Stimulated activated CD4-positive, alpha-beta T cell treated with anti-CD3 and anti-CD28 coated beads, TNF-alpha, amount 100 ng/mL, for 1 hour (primary cell): ENCODE data around the gene DDX31.
"Not testable (repeated sequence)": the region's sequence is repeated elsewhere in the genome, so short reads cannot be mapped to it uniquely, and the experiment has no call there.

Source experiments
- DNase-seq, 3 donors: peaks; one replicate each; pipeline ENCODE4 v3.0.0-alpha.2; 2020; ENCODE audit warnings: low read depth in 3 of 3, low spot score in 1 of 3

The DDX31 gene

DNA sequence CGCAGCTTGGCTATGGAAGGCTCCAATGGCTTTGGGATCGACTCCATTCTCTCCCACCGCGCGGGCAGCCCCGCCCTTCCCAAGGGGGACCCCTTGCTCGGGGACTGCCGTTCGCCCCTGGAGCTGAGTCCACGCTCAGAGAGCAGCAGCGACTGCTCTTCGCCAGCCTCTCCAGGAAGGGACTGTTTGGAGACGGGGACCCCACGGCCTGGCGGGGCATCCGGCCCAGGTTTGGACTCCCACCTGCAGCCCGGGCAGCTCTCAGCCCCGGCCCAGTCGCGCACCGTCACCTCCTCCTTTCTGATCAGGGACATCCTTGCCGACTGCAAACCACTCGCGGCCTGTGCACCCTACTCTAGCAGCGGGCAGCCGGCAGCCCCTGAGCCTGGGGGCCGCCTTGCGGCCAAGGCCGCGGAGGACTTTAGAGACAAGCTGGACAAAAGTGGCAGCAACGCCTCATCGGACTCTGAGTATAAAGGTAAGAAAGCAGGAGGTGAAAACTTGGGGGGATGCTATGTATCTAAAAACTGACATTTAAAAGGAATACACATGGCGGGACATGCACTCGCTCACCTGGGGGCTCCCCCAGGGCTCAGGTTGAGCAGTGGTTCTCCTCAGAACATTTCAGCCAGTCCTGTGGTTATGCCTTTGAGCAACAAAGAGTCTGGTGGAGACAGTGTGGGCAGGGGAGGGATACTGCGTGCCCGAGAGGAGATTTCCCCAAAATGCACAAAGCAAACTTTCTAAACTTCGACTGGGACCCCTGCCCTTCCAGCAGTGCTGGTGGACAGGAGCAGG, 86.8 kb downstream of the DDX31 start:
- no peak for DNase-seq

DNA sequence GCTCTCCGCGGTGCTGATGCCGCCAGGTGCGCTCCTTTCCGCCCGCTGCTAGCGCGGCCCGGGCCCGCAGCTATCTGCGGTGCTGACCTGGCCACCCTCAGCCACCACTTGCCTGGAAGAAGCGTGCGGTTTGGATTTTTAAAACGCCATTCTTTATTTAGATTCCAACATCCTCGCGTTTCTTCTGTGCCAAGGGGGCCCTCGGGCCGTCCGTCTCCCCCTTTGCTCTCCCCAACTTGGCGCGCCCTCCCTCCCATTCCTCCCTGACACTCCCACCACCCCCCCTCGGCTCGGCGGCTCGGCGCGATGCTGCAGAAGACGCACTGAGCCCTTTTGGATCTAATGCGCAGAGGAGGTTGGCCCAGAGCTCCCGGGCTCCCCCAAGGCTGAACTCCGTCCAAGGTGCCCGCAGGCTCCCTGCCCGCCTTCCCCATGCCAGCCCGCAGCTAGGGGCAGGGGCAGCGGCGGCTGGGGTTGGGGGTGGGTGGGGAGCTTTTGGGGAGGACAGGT, 87.5 kb downstream of the DDX31 start, which contains the start of gene BARHL1:
BARHL1 (plus strand) TSS at position 331 of the 510 bp plus-strand sequence. CDS start 192 bp downstream, outside the sequence.
- no peak for DNase-seq

- DNase-seq, result no peak
Observed at GRCh38 chr9:132579427-132579798, 90.4 kb downstream of the DDX31 start.

DNA sequence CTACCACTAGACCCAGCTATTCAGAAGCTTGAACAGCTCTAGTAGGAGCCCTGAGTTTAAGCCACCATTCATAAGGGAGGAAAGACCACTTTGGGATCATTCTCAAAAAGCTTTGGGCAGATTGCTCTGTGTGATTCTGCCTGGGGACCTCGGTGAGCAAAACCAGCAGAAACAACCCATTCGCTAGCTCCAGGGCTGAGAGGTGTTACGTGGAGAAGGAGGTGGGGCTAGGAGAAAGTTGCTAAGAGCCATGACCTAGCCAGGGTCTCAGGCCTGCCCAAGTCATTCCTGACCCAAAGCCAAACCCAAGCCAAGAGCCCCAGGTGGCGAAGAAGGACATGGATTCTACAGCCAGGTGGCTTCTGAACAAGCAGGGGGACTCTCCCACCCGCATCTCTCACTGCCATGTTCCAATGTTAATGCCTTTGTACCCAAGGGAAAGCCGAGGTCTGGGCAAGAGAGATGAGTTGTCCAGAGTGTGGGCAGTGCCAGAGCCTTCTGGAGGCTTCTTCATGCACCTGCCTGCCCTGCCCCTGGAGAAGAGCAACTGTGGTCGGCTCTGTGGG, 91.3 kb downstream of the DDX31 start:
- DNase-seq, result no peak

DNA sequence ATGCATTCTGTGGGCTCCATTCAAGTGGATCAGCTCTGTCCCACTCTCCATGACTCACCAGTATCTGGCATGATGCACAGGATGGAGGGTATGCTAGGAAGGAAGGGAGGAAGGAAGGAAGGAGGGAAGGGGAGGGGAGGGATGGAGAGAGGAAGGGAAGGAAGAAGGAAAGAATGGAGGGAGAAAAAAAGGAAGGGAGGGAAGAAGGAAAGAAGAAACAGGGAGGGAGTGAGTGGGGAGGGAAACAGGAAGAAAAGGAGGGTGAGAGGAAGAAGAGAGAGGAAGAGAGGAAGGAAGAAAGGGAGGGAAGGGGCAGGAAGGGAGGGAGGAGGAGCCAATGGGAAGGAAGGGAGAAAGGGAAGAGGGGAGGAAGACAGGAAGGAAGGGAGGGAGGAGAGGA, 92.7 kb downstream of the DDX31 start:
- DNase-seq, result no peak

- DNase-seq, result no peak
Observed at GRCh38 chr9:132575811-132576210, 94.0 kb downstream of the DDX31 start.

GRCh38 chr9:132575005-132575609, 94.7 kb downstream of the DDX31 start:
- no peak for DNase-seq

GRCh38 chr9:132572921-132573320, 96.9 kb downstream of the DDX31 start:
- DNase-seq, result no peak

- no peak for DNase-seq
Observed at GRCh38 chr9:132571806-132572600, 97.8 kb downstream of the DDX31 start.

GRCh38 chr9:132568787-132569186, 101.0 kb downstream of the DDX31 start:
- not testable (repeated sequence) for DNase-seq

DNA sequence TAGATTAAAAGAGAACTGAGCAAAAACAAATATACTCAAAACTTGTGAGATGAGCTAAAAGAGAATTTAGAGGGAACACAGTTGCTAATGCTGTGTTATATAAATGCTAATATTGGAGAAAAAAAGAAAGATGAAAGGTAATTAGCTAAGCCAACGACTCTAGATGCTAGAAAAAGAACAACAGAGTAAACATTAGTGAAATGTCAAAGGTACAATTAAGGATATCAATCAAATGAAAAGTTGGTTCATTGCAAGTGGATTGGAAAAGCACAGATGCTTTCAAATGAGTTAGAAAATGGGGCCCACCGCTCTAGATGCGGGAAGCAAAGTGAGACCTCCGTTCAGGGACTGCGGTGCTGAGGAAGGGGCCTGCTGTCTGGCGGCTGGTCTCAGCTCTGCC, 105.3 kb downstream of the DDX31 start:
- no peak for DNase-seq

DNA sequence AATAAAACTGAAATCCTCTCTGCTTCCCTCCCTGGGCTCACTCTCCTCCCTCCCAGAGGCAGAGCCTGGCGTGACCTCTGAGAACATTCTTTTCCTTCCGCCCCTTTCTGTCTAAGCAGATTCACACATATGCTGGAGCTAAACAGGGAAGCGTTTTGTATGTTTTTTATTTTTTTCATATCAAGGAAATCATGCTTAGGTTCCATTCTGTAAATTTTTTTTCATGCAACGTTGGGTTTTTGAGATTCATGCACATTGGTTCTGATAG, 107.5 kb downstream of the DDX31 start:
- no peak for DNase-seq

GRCh38 chr9:132560616-132561202, 109.1 kb downstream of the DDX31 start:
- no peak for DNase-seq

- DNase-seq, result no peak
Observed at GRCh38 chr9:132559711-132560110, 110.1 kb downstream of the DDX31 start.

GRCh38 chr9:132557159-132557558, 112.6 kb downstream of the DDX31 start:
- no peak for DNase-seq

- no peak for DNase-seq
Observed at GRCh38 chr9:132556714-132557113, 113.1 kb downstream of the DDX31 start.

DNA sequence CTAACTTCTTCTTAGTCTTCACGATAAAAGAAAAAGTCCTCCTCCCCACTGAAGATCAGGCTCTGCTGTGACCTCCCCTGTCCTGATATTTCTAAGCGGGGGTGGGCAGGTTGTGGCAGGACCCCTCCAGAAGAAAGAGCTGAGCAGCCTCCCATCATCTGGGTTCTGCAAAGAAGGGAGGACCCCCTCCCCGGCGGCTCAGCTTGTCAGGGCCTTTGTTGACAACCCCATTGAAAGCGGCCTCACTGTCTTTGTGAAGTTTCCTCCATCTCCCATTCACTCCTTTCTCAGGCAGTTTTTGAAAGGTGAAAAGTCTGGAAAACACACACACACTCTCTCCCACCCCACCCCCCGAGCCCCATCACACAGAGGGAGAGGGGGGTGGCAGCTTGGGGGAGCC, 113.5 kb downstream of the DDX31 start:
- DNase-seq, result no peak

DNA sequence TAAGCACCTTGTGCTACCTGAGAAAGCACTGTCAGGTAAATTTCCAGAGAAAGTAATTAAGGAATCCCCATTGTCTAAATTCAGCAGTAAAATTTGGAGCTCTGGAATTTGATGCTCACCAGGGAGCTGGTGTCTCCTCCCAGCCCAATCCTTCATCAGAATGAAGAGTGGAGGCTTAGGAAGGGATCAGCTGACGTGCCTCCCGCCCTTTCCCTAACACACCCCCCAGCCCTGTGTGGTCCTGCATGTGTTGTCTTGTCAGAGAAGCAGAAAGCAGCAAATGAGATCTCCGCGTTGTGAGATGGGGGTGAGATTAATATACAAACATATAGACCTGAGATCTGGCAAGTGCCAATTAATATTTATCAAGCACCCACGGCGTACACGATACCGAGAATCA, 114.3 kb downstream of the DDX31 start:
- DNase-seq, result no peak

DNA sequence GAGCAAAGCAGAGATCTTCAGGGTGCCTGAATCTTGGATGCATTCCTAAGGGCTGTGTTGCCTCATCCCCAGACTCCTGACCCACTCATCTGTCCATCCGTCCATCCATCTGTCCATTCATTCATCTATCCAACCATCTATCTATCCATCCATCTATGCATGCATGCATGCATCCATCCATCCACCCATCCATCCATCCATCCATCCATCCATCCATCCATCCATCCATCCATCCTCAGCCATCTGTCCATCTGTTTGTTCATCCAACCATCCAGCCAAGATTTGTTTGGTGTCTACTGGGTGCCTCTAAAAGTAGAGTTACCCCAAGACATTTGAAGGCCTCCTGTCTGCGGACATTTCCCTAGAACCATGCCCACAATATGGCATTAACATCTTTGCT, 115.0 kb downstream of the DDX31 start:
- no peak for DNase-seq

GRCh38 chr9:132552041-132552440, 117.7 kb downstream of the DDX31 start:
- DNase-seq, result no peak

DNA sequence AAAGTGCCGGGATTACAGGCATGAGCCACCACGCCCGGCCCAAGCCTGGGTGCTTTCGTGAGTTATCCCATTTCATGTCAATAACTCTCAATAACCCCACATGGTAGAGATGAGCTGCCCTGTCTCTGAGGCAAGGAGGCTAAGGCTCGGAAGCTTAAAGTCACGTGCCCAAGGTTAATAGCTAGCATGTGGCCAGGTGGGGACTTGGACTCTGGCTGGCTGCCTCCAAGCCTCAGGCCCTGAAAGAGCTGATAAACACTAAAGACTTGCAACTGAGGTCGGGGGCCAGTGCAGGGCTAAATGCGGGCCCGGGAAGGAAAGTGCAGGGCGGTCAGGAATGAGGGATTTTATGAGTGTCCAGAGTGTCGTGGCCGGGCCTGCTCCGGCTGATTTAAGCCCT, 118.2 kb downstream of the DDX31 start:
- DNase-seq, result no peak
